DOHH2 (cell line): ENCODE measurements around the gene APBB1.

Experiments used
- H3F3A ChIP-seq: fragments of 200-600 bp; sonication (generic), shearing (Covaris generic); 2 replicates; pipeline ENCODE4 v1.6.0; 2016; ENCODE audit warnings: antibody characterized with exemption, mild to moderate bottlenecking; ENCODE audit not compliant: control insufficient read depth, insufficient read depth
- H3K27ac ChIP-seq: fragments of 200-600 bp; sonication (generic); 2 replicates; pipeline ENCODE4 v1.5.1; 2014; ENCODE audit warnings: low read depth, mild to moderate bottlenecking, low read length, moderate library complexity
- H3K27me3 ChIP-seq: fragments of 200-600 bp; sonication (generic); 2 replicates; pipeline ENCODE4 v1.6.1; 2014; ENCODE audit warnings: mild to moderate bottlenecking, low read length, mixed read lengths; ENCODE audit not compliant: control insufficient read depth
- H3K36me3 ChIP-seq: fragments of 200-600 bp; sonication (generic); 2 replicates; pipeline ENCODE4 v1.6.1; 2014; ENCODE audit warnings: mild to moderate bottlenecking, low read length, moderate library complexity, mixed read lengths; ENCODE audit not compliant: control insufficient read depth
- H3K4me1 ChIP-seq: fragments of 200-600 bp; sonication (generic); 2 replicates; pipeline ENCODE4 v1.6.1; 2014; ENCODE audit warnings: mild to moderate bottlenecking, low read length, mixed read lengths; ENCODE audit not compliant: control insufficient read depth
- H3K4me2 ChIP-seq: fragments of 200-600 bp; sonication (generic); 2 replicates; pipeline ENCODE4 v1.6.0; 2014; ENCODE audit warnings: mild to moderate bottlenecking, low read length, moderate library complexity
- H3K4me3 ChIP-seq: fragments of 200-600 bp; sonication (generic); 2 replicates; pipeline ENCODE4 v1.5.1; 2014; ENCODE audit warnings: mild to moderate bottlenecking, low read length, mixed read lengths
- H3K79me2 ChIP-seq: fragments of 200-600 bp; sonication (generic); 2 replicates; pipeline ENCODE4 v1.6.1; 2014; ENCODE audit warnings: mild to moderate bottlenecking, low read length, mixed read lengths; ENCODE audit not compliant: control insufficient read depth
- H3K9me2 ChIP-seq: fragments of 200-600 bp; sonication (generic); replicated peaks from 2 replicates; pipeline ENCODE4 v1.6.1; 2014; ENCODE audit warnings: mild to moderate bottlenecking, low read length, mixed read lengths; ENCODE audit not compliant: control insufficient read depth
- H3K9me3 ChIP-seq: fragments of 200-600 bp; sonication (generic); 2 replicates; pipeline ENCODE4 v1.6.1; 2014; ENCODE audit warnings: antibody characterized with exemption, low read length, mixed read lengths; ENCODE audit not compliant: control insufficient read depth, insufficient read depth
- H4K20me1 ChIP-seq: fragments of 200-600 bp; sonication (generic); 2 replicates; pipeline ENCODE4 v1.6.0; 2014; ENCODE audit warnings: low read depth, mild to moderate bottlenecking, antibody characterized with exemption, low read length, moderate library complexity; ENCODE audit not compliant: control insufficient read depth, insufficient read depth
- CTCF ChIP-seq: fragments of 200-600 bp; sonication (generic); IDR thresholded peaks from one replicate; pipeline ENCODE4 v1.5.1; 2014; ENCODE audit warnings: antibody characterized with exemption, mild to moderate bottlenecking, low read depth, low read length; ENCODE audit not compliant: poor library complexity, severe bottlenecking
- EZH2phosphoT487 ChIP-seq: fragments of 200-600 bp; sonication (generic); IDR thresholded peaks from 2 replicates; pipeline ENCODE4 v1.6.1; 2017; ENCODE audit warnings: borderline replicate concordance, mild to moderate bottlenecking, antibody characterized with exemption, low read length, moderate library complexity, mixed read lengths

The APBB1 gene

DNA sequence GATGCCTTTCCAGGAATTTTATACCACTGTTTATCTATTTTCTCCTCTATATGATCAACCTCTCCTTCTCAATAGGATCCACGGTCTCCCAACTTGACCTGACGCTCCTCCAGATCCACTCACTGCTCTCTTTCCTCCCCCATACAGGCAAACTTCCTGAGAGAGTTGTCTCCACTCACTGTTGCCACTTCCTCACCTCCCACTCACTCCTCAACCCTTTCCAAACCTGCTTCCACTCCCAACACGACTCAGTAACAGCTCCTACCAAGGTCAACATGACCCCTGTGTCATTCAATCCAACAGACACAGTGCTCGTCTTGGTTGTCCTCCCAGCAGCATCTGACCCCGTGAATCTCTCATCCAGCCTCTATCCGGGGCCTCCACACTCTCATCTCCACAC, 3.1 kb downstream of the APBB1 start:
- Histone ChIP-seq H3K9me2 (no peaks in the 10 kb centered on the region), H3K9me3 (no peaks in the 10 kb centered on the region), H3K27ac (no peak overlapping the region), H3K36me3 (no peaks in the 10 kb centered on the region), H3K79me2 (no peaks in the 10 kb centered on the region), H3K4me3 (no peak overlapping the region), H3K4me2 (no peak overlapping the region), H4K20me1 (no peaks in the 10 kb centered on the region), H3F3A (0 out of 2 replicates have a peak, but pooled peaks cover 3% of the 10 kb centered on the region), H3K27me3 (peaks cover 56% of the 10 kb centered on the region), H3K4me1 (peaks cover 8% of the 10 kb centered on the region)
- TF ChIP-seq EZH2phosphoT487 (no peak), CTCF (no peak)

DNA sequence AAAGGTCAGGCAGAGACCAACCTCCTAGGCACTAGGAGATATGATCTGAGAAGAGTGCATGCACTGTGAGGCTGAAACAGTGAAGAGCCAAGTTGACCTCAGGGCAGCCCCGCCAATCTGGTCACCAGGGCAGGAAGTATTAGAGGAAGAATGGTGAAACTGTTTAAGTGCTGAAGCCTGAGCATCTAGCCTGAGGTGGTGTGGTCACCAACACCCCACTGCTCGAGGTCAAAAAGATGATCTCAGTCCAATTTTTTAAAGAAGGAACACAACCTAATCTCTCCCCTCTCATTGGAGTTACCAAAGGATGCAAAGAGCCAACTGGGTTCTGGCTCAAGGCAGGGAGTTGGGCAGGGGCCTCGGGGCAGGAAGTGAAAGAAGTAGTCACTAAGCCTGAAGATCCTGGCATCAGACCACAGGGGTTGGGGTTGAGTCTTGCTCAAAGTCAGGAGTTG, 4.0 kb downstream of the APBB1 start:
- no peak overlapping the region for H3K4me3 ChIP-seq
- peaks cover 8% of the 10 kb centered on the region for H3K4me1 ChIP-seq
- no peak overlapping the region for H3K27ac ChIP-seq
- 0 out of 2 replicates have a peak, but pooled peaks cover 3% of the 10 kb centered on the region for H3F3A ChIP-seq
- H4K20me1 ChIP-seq, result no peaks in the 10 kb centered on the region
- H3K36me3 ChIP-seq, result no peaks in the 10 kb centered on the region
- no peaks in the 10 kb centered on the region for H3K79me2 ChIP-seq
- no peaks in the 10 kb centered on the region for H3K9me3 ChIP-seq
- H3K9me2 ChIP-seq, result no peaks in the 10 kb centered on the region
- H3K4me2 ChIP-seq, result no peak overlapping the region
- TF ChIP-seq EZH2phosphoT487 (no peak), CTCF (no peak)
- peaks cover 47% of the 10 kb centered on the region for H3K27me3 ChIP-seq

DNA sequence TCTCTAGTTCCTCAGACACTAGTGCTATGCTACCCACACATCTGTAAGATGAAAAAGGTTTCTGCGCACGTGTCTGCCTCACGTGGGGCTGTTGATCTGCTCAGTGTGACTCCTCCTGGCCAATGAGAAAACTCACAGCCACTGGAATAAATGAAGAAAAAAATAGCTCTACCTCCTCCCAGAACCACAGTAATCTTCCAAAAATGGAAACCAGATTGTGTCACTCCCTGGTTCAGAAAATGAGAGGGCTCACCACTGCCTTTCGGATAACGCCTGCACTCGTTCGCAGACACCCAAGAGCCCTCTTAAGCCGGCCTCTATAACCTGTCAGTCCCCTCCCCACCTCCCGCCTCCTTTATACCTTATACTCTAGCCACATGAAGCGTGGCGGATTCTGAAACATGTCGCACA, 5.1 kb downstream of the APBB1 start:
- TF ChIP-seq EZH2phosphoT487 (no peak), CTCF (no peak)
- 0 out of 2 replicates have a peak, but pooled peaks cover 3% of the 10 kb centered on the region for H3F3A ChIP-seq
- H3K4me2 ChIP-seq, result no peak overlapping the region
- peaks cover 3% of the 10 kb centered on the region; the same call in 1 of the 2 replicates for H3K4me1 ChIP-seq
- no peaks in the 10 kb centered on the region for H3K79me2 ChIP-seq
- H3K27ac ChIP-seq, result no peak overlapping the region
- no peaks in the 10 kb centered on the region for H3K9me3 ChIP-seq
- no peaks in the 10 kb centered on the region for H3K9me2 ChIP-seq
- H3K27me3 ChIP-seq, result peaks cover 37% of the 10 kb centered on the region
- no peak overlapping the region for H3K4me3 ChIP-seq
- H4K20me1 ChIP-seq, result no peaks in the 10 kb centered on the region
- H3K36me3 ChIP-seq, result no peaks in the 10 kb centered on the region
